GM18505 (cell line): Measurements from ENCODE around the gene NUDT1.

Source experiments
- ATAC-seq: cut with Tn5 transposase; IDR thresholded peaks from one replicate; pipeline ENCODE4 v1.9.1; 2021; ENCODE audit not compliant: unreplicated experiment
- POLR2A ChIP-seq: IDR thresholded peaks from 4 replicates; pipeline ENCODE4 v1.6.1; 2011; ENCODE audit warnings: borderline replicate concordance; ENCODE audit not compliant: insufficient read depth, insufficient read length; ENCODE audit errors: extremely low read depth

NUDT1 gene

GRCh38 chr7:2243458-2243857 is 1.4 kb downstream of the NUDT1 start:
- ATAC-seq, result no peak
- TF ChIP-seq POLR2A, result no peak

GRCh38 chr7:2244404-2244995 is 2.5 kb downstream of the NUDT1 start:
- no peak for TF ChIP-seq POLR2A
- ATAC-seq, result no peak

- no peak for TF ChIP-seq POLR2A
- no peak for ATAC-seq
These were observed 4.1 kb downstream of the NUDT1 start for GRCh38 chr7:2245883-2246675.

- TF ChIP-seq POLR2A, result no peak
- no peak for ATAC-seq
These were observed 5.3 kb downstream of the NUDT1 start for GRCh38 chr7:2247141-2247995.

- ATAC-seq, result no peak
- TF ChIP-seq POLR2A, result no peak
These were observed 7.1 kb downstream of the NUDT1 start for GRCh38 chr7:2248984-2249694.

- TF ChIP-seq POLR2A, result no peak
- ATAC-seq, result no peak
These were observed 7.8 kb downstream of the NUDT1 start for GRCh38 chr7:2249744-2250323.

GRCh38 chr7:2251381-2251780 is 9.4 kb downstream of the NUDT1 start:
- no peak for TF ChIP-seq POLR2A
- ATAC-seq, result no peak

- TF ChIP-seq POLR2A, result peak; percentile 19
- ATAC-seq, result no peak
These were observed 10.1 kb downstream of the NUDT1 start for GRCh38 chr7:2251841-2252771.

GRCh38 chr7:2253021-2253420 is 11.0 kb downstream of the NUDT1 start:
- TF ChIP-seq POLR2A, result no peak
- ATAC-seq, result no peak

- no peak for TF ChIP-seq POLR2A
- no peak for ATAC-seq
These were observed 11.7 kb downstream of the NUDT1 start for GRCh38 chr7:2253525-2254244.

GRCh38 chr7:2254429-2255144 is 12.6 kb downstream of the NUDT1 start:
- ATAC-seq, result no peak

More at GRCh38 chr7:2254429-2255144, 12.6 kb downstream of the NUDT1 start:
- no peak for TF ChIP-seq POLR2A
